Uterus (tissue), 2 donors: Measurements from ENCODE around the gene TARS1.

Source experiments
- POLR2A ChIP-seq, 2 donors: fragments of 450-650 bp; IDR thresholded peaks; one replicate each; pipeline ENCODE4 v1.6.1; 2016; ENCODE audit warnings: antibody characterized with exemption in 2 of 2, mild to moderate bottlenecking in 1 of 2, moderate library complexity in 1 of 2
- TF ChIP-seq, protein P1 (sequence below), 4 experiments: fragments of 200-600 bp in 2 of 4; fragments of 450-650 bp in 2 of 4; sonication (generic) in 2 of 4; IDR thresholded peaks; one replicate each; pipeline ENCODE4 v1.5.1; 2016 to 2019; ENCODE audit warnings: antibody characterized with exemption in 4 of 4, mild to moderate bottlenecking in 2 of 4, moderate library complexity in 1 of 4

DNA sequence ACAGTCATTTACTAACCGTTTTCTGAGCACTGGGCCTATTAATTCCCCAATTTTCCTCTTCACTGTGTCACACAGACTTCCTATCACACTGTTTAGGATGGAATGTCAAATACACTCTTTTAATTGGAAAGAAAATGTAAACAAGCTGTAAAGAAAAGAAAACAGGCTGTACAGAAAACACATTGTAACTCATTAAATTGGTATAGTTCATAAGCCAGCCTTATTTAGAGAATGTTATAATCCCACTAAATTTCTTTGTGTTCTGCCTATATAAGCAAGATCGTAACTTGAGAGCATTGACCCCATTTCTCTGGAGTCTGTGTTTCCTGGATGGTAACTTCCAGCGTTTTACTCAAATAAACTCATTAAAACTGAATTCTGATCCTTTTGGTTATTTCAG is 46.5 kb downstream of the TARS1 start:
- TF ChIP-seq, protein P1, sequence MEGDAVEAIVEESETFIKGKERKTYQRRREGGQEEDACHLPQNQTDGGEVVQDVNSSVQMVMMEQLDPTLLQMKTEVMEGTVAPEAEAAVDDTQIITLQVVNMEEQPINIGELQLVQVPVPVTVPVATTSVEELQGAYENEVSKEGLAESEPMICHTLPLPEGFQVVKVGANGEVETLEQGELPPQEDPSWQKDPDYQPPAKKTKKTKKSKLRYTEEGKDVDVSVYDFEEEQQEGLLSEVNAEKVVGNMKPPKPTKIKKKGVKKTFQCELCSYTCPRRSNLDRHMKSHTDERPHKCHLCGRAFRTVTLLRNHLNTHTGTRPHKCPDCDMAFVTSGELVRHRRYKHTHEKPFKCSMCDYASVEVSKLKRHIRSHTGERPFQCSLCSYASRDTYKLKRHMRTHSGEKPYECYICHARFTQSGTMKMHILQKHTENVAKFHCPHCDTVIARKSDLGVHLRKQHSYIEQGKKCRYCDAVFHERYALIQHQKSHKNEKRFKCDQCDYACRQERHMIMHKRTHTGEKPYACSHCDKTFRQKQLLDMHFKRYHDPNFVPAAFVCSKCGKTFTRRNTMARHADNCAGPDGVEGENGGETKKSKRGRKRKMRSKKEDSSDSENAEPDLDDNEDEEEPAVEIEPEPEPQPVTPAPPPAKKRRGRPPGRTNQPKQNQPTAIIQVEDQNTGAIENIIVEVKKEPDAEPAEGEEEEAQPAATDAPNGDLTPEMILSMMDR (IDR thresholded peaks at IDR 0.05): no peak
- TF ChIP-seq POLR2A (IDR thresholded peaks at IDR 0.05): no peak
